IMR-90 (cell line): Measurements from ENCODE around the gene SCARF2.

Source experiments
- BHLHE40 ChIP-seq: fragments of 150-350 bp; IDR thresholded peaks from 2 replicates; pipeline ENCODE4 v1.6.1; 2016; ENCODE audit warnings: mild to moderate bottlenecking, low read depth, low read length
- CHD1 ChIP-seq: IDR thresholded peaks from 2 replicates; pipeline ENCODE4 v1.6.1; 2012; ENCODE audit warnings: low read depth, low read length, improper control_type of control experiment
- MAFK ChIP-seq: IDR thresholded peaks from 2 replicates; pipeline ENCODE4 v1.6.1; 2012; ENCODE audit warnings: low read depth, low read length, improper control_type of control experiment
- POLR2A ChIP-seq: IDR thresholded peaks from 2 replicates; pipeline ENCODE4 v1.6.1; 2012; ENCODE audit warnings: mild to moderate bottlenecking, low read depth, low read length
- RAD21 ChIP-seq: IDR thresholded peaks from 2 replicates; pipeline ENCODE4 v1.6.1; 2012; ENCODE audit warnings: low read length, improper control_type of control experiment
- RCOR1 ChIP-seq: IDR thresholded peaks from 2 replicates; pipeline ENCODE4 v1.6.1; 2012; ENCODE audit warnings: mild to moderate bottlenecking, low read length, improper control_type of control experiment; ENCODE audit not compliant: insufficient replicate concordance
- RFX5 ChIP-seq: IDR thresholded peaks from 2 replicates; pipeline ENCODE4 v1.8.0; 2012; ENCODE audit warnings: low read depth, mild to moderate bottlenecking, low read length, moderate library complexity
- SMC3 ChIP-seq: fragments of 150-350 bp; IDR thresholded peaks from 2 replicates; pipeline ENCODE4 v1.6.1; 2016; ENCODE audit warnings: low read depth, mild to moderate bottlenecking, antibody characterized with exemption, low read length, moderate library complexity
- TF ChIP-seq, protein P1 (sequence below): conservative IDR thresholded peaks from 2 replicates; pipeline ENCODE4 v1.5.1; 2012; ENCODE audit warnings: mild to moderate bottlenecking, low read depth, low read length, improper control_type of control experiment
- TF ChIP-seq, protein P2 (sequence below): fragments of 150-350 bp; IDR thresholded peaks from 2 replicates; pipeline ENCODE4 v1.6.1; 2017; ENCODE audit warnings: mild to moderate bottlenecking, antibody characterized with exemption, low read length, low read depth

DNA sequence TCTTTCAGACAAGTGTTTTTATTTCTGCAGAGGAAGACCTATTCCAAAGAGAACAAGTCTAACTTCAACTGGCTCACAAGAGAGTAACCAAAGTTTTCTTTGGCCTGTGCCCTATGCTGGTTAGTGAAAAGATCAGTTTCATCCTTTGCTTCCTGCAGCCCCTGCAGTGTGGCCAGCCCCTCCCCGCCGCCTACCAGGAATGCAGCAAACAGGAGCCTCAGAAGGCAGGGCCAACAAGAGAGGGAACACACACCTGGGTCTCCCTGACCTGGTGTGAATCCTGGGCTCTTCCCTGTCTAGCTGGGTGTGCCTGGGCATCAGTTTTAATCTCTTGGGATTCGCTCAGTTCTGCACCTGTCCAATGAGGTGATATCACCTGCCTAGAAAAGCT is 21.5 kb upstream of the SCARF2 start:
- no peak for TF ChIP-seq SMC3
- TF ChIP-seq, protein P1, sequence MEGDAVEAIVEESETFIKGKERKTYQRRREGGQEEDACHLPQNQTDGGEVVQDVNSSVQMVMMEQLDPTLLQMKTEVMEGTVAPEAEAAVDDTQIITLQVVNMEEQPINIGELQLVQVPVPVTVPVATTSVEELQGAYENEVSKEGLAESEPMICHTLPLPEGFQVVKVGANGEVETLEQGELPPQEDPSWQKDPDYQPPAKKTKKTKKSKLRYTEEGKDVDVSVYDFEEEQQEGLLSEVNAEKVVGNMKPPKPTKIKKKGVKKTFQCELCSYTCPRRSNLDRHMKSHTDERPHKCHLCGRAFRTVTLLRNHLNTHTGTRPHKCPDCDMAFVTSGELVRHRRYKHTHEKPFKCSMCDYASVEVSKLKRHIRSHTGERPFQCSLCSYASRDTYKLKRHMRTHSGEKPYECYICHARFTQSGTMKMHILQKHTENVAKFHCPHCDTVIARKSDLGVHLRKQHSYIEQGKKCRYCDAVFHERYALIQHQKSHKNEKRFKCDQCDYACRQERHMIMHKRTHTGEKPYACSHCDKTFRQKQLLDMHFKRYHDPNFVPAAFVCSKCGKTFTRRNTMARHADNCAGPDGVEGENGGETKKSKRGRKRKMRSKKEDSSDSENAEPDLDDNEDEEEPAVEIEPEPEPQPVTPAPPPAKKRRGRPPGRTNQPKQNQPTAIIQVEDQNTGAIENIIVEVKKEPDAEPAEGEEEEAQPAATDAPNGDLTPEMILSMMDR: no peak
- TF ChIP-seq, protein P2, sequence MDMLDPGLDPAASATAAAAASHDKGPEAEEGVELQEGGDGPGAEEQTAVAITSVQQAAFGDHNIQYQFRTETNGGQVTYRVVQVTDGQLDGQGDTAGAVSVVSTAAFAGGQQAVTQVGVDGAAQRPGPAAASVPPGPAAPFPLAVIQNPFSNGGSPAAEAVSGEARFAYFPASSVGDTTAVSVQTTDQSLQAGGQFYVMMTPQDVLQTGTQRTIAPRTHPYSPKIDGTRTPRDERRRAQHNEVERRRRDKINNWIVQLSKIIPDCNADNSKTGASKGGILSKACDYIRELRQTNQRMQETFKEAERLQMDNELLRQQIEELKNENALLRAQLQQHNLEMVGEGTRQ: no peak
- no peak for TF ChIP-seq CHD1
- no peak for TF ChIP-seq MAFK
- TF ChIP-seq POLR2A: no peak
- TF ChIP-seq RAD21: no peak
- TF ChIP-seq RFX5: no peak
- TF ChIP-seq RCOR1: no peak
- TF ChIP-seq BHLHE40: no peak
